MCF 10A (cell line): ENCODE data around the gene TMEM33. TPM values are rescaled to one million over a fixed set of nuclear protein-coding genes. Genes with fewer than 3 reads are reported as not detected.

Source experiments
- BruUV-seq: library from RNA; stranded (reverse); fragments of 400-500 nt; replicated peaks from 2 replicates; lab custom pipeline; 2021; lab: Mats Ljungman, UMichigan
- CTCF ChIA-PET: fragments of 300-600 bp; sonication (Branson Sonifier 250); formaldehyde crosslinking; extraction: SDS; loops from one replicate; lab custom pipeline; 2021; ENCODE audit warnings: antibody characterized with exemption, inconsistent platforms; lab: Yijun Ruan, JAX
- POLR2A ChIA-PET: fragments of 300-600, 350-650 bp; sonication (Branson Sonifier 250); formaldehyde crosslinking; extraction: SDS; loops from one replicate; lab custom pipeline; 2020; ENCODE audit warnings: antibody characterized with exemption, inconsistent platforms; lab: Yijun Ruan, JAX
- DNase-seq: peaks from one replicate; pipeline ENCODE4 v3.0.0-alpha.2; 2018; ENCODE audit not compliant: unreplicated experiment
- H3K27ac Mint-ChIP-seq: one replicate; pipeline ENCODE4 v1.8.0; 2022; ENCODE audit warnings: mild to moderate bottlenecking, low read depth, mixed read lengths; ENCODE audit not compliant: unreplicated experiment
- H3K27me3 Mint-ChIP-seq: one replicate; pipeline ENCODE4 v1.8.0; 2022; ENCODE audit warnings: mixed read lengths; ENCODE audit not compliant: insufficient read depth, unreplicated experiment
- H3K36me3 Mint-ChIP-seq: one replicate; pipeline ENCODE4 v1.8.0; 2022; ENCODE audit warnings: mild to moderate bottlenecking, moderate library complexity, mixed read lengths; ENCODE audit not compliant: insufficient read depth, unreplicated experiment
- H3K4me1 Mint-ChIP-seq: one replicate; pipeline ENCODE4 v1.8.0; 2022; ENCODE audit warnings: mixed read lengths; ENCODE audit not compliant: insufficient read depth, unreplicated experiment
- H3K4me3 Mint-ChIP-seq: one replicate; pipeline ENCODE4 v1.8.0; 2022; ENCODE audit warnings: mild to moderate bottlenecking, moderate library complexity, mixed read lengths; ENCODE audit not compliant: unreplicated experiment
- H3K9me3 Mint-ChIP-seq: one replicate; pipeline ENCODE4 v1.8.0; 2022; ENCODE audit warnings: mixed read lengths; ENCODE audit not compliant: unreplicated experiment
- intact Hi-C: fragments of 100-400 bp; cut with micrococcal nuclease; formaldehyde crosslinking; loops from 2 replicates; pipeline ENCODE4 v1.14.1; 2022
- total RNA-seq: library from RNA; stranded (reverse); gene quantifications from 2 replicates; pipeline ENCODE4 v1.2.3, GENCODE V29; 2022
- TF ChIP-seq, protein P1 (sequence below): fragments of 200-600 bp; IDR thresholded peaks from one replicate; pipeline ENCODE4 v1.8.0; 2022; ENCODE audit warnings: antibody characterized with exemption, mild to moderate bottlenecking; ENCODE audit not compliant: unreplicated experiment

TMEM33 gene
- total RNA-seq, 1 experiment from 2014 or later: 117 TPM

DNA sequence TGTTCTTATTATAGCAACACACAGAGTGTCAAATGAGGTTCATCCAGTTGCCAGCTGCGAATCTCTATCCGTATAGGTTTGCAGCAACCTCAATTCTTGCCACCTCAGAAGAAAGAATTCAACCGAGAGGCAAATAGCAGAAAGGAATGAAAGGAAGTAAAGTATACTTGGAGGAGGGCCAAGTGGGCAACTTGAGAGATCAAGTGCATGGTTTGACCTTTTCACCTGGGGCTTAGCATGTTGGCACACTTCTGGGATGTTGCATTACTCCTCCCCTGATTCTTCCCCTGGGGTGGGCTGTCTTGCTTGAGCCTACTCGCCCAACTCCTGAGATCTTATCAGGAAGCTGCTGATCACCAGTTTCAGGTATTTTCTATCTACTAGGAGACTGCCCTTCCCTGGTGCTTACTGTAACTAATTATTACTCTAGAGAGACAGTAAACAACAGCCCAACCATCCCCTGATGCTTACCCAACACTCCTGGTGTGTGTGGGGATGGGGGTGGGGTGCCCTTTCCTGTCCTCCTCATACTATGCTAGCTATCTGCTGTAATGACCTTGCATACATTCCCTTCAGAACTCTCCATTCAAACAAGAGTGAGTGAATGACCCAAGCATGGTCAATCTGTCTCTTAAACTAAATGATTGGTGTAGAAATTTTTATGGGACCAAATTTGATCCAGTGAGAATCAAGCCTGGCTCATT, 7.3 kb upstream of the TMEM33 start:
- POLR2A ChIA-PET: no interaction called here
- TF ChIP-seq, protein P1, sequence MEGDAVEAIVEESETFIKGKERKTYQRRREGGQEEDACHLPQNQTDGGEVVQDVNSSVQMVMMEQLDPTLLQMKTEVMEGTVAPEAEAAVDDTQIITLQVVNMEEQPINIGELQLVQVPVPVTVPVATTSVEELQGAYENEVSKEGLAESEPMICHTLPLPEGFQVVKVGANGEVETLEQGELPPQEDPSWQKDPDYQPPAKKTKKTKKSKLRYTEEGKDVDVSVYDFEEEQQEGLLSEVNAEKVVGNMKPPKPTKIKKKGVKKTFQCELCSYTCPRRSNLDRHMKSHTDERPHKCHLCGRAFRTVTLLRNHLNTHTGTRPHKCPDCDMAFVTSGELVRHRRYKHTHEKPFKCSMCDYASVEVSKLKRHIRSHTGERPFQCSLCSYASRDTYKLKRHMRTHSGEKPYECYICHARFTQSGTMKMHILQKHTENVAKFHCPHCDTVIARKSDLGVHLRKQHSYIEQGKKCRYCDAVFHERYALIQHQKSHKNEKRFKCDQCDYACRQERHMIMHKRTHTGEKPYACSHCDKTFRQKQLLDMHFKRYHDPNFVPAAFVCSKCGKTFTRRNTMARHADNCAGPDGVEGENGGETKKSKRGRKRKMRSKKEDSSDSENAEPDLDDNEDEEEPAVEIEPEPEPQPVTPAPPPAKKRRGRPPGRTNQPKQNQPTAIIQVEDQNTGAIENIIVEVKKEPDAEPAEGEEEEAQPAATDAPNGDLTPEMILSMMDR: no peak
- no peaks in the 10 kb centered on the region for H3K36me3 Mint-ChIP-seq
- H3K27ac Mint-ChIP-seq: no peak overlapping the region
- DNase-seq: peak; percentile 25
- no peaks in the 10 kb centered on the region for H3K4me1 Mint-ChIP-seq
- H3K9me3 Mint-ChIP-seq: no peaks in the 10 kb centered on the region
- CTCF ChIA-PET: no interaction called here
- H3K4me3 Mint-ChIP-seq: no peak overlapping the region
- BruUV-seq: no TSS peak
- H3K27me3 Mint-ChIP-seq: no peaks in the 10 kb centered on the region
- intact Hi-C loops: no loop called here

DNA sequence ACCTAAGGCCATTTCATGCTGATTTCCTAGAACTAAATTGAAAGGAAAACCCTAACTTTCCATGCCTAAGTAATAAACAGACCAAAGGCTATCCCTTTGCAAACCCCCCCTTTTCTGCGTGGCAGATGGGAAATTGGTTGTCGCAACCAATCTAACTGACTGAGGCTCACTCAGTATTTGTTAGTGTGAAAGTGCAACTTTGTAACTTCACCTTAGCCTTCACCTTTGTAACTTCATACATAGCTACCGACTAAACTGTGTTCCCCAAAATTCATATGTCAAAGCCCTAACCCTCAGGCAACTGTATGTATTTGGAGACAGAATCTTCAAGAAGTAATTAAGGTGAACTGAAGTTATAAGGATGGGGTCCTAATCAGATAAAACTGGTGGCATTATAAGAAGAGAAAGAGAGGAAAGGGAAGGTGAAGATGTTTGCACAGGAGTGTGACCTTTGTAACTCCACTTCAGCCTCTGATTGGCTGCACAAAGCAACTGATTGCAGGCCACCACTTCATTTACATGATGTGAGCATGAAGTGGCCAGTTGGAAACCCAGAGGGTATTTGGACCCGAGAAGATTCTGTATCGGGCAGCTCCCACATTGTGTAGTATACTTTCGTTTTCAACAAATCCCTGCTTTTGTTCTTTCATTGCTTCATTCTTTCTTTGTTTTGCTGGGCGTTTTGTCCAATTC, 4.9 kb upstream of the TMEM33 start:
- no peaks in the 10 kb centered on the region for H3K9me3 Mint-ChIP-seq

DNA sequence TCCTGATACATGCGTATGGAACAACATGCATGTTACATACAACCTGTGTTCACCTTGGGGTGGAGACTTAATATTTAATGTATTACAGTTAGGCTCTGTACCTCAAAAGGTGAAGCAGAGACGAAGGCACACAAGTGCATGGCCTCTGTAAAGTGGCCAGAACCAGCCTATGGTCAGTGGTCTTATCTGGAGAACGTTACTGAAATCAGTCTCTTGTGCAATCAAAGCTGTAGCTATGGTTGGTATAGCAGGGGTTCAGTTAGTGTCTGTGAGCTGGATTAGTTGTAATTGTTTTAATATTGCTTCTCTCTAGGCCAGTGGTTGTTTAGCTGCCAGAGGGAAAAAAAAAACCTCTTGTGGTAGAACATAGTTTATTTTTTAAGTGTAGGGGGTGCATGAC, 2.2 kb upstream of the TMEM33 start:
- no peak for DNase-seq
- Mint-ChIP-seq H3K4me3 (no peak overlapping the region), H3K27ac (no peak overlapping the region), H3K27me3 (no peaks in the 10 kb centered on the region), H3K4me1 (peaks cover 14% of the 10 kb centered on the region), H3K9me3 (no peaks in the 10 kb centered on the region), H3K36me3 (no peaks in the 10 kb centered on the region)
- intact Hi-C loops: no loop called here
- POLR2A ChIA-PET: no interaction called here
- CTCF ChIA-PET: interaction anchor here (0.8 kb wide), 1 partner anchor 46 kb away, joined by 3 read pairs; no protein-coding TSS in a partner anchor
- TF ChIP-seq, protein P1: no peak
- no TSS peak for BruUV-seq

More for the DNA sequence above, 4.9 kb upstream of the TMEM33 start:
- Mint-ChIP-seq H3K4me3 (no peak overlapping the region), H3K36me3 (no peaks in the 10 kb centered on the region), H3K27ac (no peak overlapping the region), H3K4me1 (peaks cover 8% of the 10 kb centered on the region), H3K27me3 (no peaks in the 10 kb centered on the region)
- TF ChIP-seq, protein P1: no peak
- DNase-seq: no peak
- no TSS peak for BruUV-seq
- ChIA-PET CTCF (interaction anchor here (0.8 kb wide), 1 partner anchor 43 kb away, joined by 4 read pairs; no protein-coding TSS in a partner anchor), POLR2A (interaction anchor here (0.9 kb wide), 1 partner anchor 40 kb away, joined by 4 read pairs; no protein-coding TSS in a partner anchor)
- intact Hi-C loops: no loop called here

DNA sequence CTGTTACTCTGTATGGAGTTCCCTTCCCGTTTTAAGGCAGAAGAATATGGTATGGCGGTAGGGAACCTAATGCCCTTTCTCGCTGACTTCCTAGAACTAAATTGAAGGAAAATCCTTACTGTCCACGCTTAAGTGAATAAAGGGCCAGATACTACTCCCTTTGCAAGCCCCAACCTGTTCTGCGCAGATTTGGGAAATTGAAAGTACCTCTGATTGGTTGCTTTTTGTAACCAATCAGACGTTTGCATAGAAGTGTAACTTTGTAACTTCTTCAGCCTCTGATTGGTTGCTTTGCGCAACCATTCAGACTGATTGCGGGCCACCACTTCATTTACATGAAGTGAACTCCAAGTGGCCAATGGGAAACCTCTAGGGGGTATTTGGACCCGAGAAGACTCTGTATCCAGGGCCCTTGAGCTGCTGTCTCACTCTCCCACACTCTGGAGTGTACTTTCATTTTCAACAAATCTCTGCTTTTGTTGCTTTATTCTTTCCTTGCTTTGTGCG, 1.2 kb upstream of the TMEM33 start:
- peak; percentile 56 for DNase-seq
- peaks cover 3% of the 10 kb centered on the region for H3K36me3 Mint-ChIP-seq
- H3K27ac Mint-ChIP-seq: no peak overlapping the region
- intact Hi-C loops: no loop called here
- ChIA-PET POLR2A (interaction anchor here (0.5 to 8.0 kb wide), 15 partner anchors 11 to 634 kb away, joined by 3 to 98 read pairs (median 8); partner anchors contain the start of gene SLC30A9), CTCF (no interaction called here)
- BruUV-seq: no TSS peak
- H3K9me3 Mint-ChIP-seq: no peaks in the 10 kb centered on the region
- H3K4me3 Mint-ChIP-seq: peak overlapping the region; percentile 81
- no peaks in the 10 kb centered on the region for H3K27me3 Mint-ChIP-seq
- TF ChIP-seq, protein P1: no peak
- peaks cover 23% of the 10 kb centered on the region for H3K4me1 Mint-ChIP-seq
